ENCODE results near the gene SLCO4A1. TPM values are rescaled to one million over a fixed set of nuclear protein-coding genes. Genes with fewer than 3 reads are reported as not detected.

SLCO4A1 gene
- total RNA-seq, 4 donors from 2014 or later: 15.9 to 20.2 (median 19.2) TPM

- ATAC-seq: no peak
These were observed 7.1 kb upstream of the SLCO4A1 start for GRCh38 chr20:62635232-62635631.

GRCh38 chr20:62635852-62636251 lies 6.5 kb upstream of the SLCO4A1 start:
- H3K4me3 ChIP-seq: no peak overlapping the region
- no peaks in the 10 kb centered on the region for H3K4me1 ChIP-seq
- H3K36me3 ChIP-seq: no peaks in the 10 kb centered on the region
- no peak for ATAC-seq
- H3K9me3 ChIP-seq: no peaks in the 10 kb centered on the region
- TF ChIP-seq POLR2A (IDR thresholded peaks at IDR 0.05) (no peak), EP300 (IDR thresholded peaks at IDR 0.05) (no peak), CTCF (IDR thresholded peaks at IDR 0.05) (no peak), POLR2AphosphoS5 (IDR thresholded peaks at IDR 0.05) (no peak)
- peaks cover 96% of the 10 kb centered on the region for H3K27me3 ChIP-seq
- WGBS, 2 donors (ENCODE audit: low coverage in 1 of 2): 73% methylated on average over 11 to 13 of the region's 16 CpGs
- H3K27ac ChIP-seq: no peak overlapping the region

More at GRCh38 chr20:62635232-62635631, 7.1 kb upstream of the SLCO4A1 start:
- H3K4me3 ChIP-seq: no peak overlapping the region
- H3K27me3 ChIP-seq: peaks cover 96% of the 10 kb centered on the region
- no peak overlapping the region for H3K27ac ChIP-seq
- WGBS, 2 donors (ENCODE audit: low coverage in 1 of 2): no CpG with 5 or more reads among the region's 15 CpGs
- no peaks in the 10 kb centered on the region for H3K4me1 ChIP-seq
- no peaks in the 10 kb centered on the region for H3K9me3 ChIP-seq
- no peak for TF ChIP-seq CTCF (IDR thresholded peaks at IDR 0.05)
- no peak for TF ChIP-seq POLR2A (IDR thresholded peaks at IDR 0.05)
- TF ChIP-seq EP300 (IDR thresholded peaks at IDR 0.05): no peak
- TF ChIP-seq POLR2AphosphoS5 (IDR thresholded peaks at IDR 0.05): no peak
- H3K36me3 ChIP-seq: no peaks in the 10 kb centered on the region

GRCh38 chr20:62636446-62636845 lies 5.9 kb upstream of the SLCO4A1 start:
- 52 to 60% methylated on average over 3 of the region's 16 CpGs for WGBS, 2 donors (ENCODE audit: low coverage in 1 of 2)
- Histone ChIP-seq H3K27me3 (peaks cover 96% of the 10 kb centered on the region), H3K27ac (no peak overlapping the region), H3K4me3 (no peak overlapping the region), H3K9me3 (no peaks in the 10 kb centered on the region), H3K4me1 (peaks cover 0 to 3% (median under 1%) of the 10 kb centered on the region in 3 donors), H3K36me3 (no peaks in the 10 kb centered on the region)
- no peak for ATAC-seq
- no peak for TF ChIP-seq POLR2A (IDR thresholded peaks at IDR 0.05)
- TF ChIP-seq EP300 (IDR thresholded peaks at IDR 0.05): no peak
- no peak for TF ChIP-seq POLR2AphosphoS5 (IDR thresholded peaks at IDR 0.05)
- no peak for TF ChIP-seq CTCF (IDR thresholded peaks at IDR 0.05)

GRCh38 chr20:62637110-62637509 lies 5.2 kb upstream of the SLCO4A1 start:
- WGBS, 2 donors (ENCODE audit: low coverage in 1 of 2): 57% methylated on average over 4 of the region's 5 CpGs; no CpG with 5 or more reads in 1 of the 2 donors
- H3K27me3 ChIP-seq: peaks cover 96% of the 10 kb centered on the region
- H3K9me3 ChIP-seq: no peaks in the 10 kb centered on the region
- peaks cover 0 to 9% (median 7%) of the 10 kb centered on the region in 3 donors for H3K4me1 ChIP-seq
- no peak overlapping the region for H3K27ac ChIP-seq
- no peak for ATAC-seq
- TF ChIP-seq POLR2AphosphoS5 (IDR thresholded peaks at IDR 0.05): no peak
- no peak for TF ChIP-seq POLR2A (IDR thresholded peaks at IDR 0.05)
- TF ChIP-seq CTCF (IDR thresholded peaks at IDR 0.05): no peak
- no peak for TF ChIP-seq EP300 (IDR thresholded peaks at IDR 0.05)
- H3K4me3 ChIP-seq: no peak overlapping the region
- H3K36me3 ChIP-seq: no peaks in the 10 kb centered on the region

- TF ChIP-seq CTCF (IDR thresholded peaks at IDR 0.05) (no peak), POLR2A (IDR thresholded peaks at IDR 0.05) (no peak), POLR2AphosphoS5 (IDR thresholded peaks at IDR 0.05) (no peak), EP300 (IDR thresholded peaks at IDR 0.05) (no peak)
- no peaks in the 10 kb centered on the region for H3K36me3 ChIP-seq
- H3K27ac ChIP-seq: no peak overlapping the region
- H3K4me3 ChIP-seq: no peak overlapping the region
- H3K4me1 ChIP-seq: peaks cover 0 to 14% (median 12%) of the 10 kb centered on the region in 3 donors
- no peak for ATAC-seq
- H3K27me3 ChIP-seq: peaks cover 96% of the 10 kb centered on the region
- no peaks in the 10 kb centered on the region for H3K9me3 ChIP-seq
- 59 to 75% methylated on average over 6 of the region's 11 CpGs for WGBS, 2 donors (ENCODE audit: low coverage in 1 of 2)
These were observed 4.7 kb upstream of the SLCO4A1 start for GRCh38 chr20:62637521-62638054.
